Hematopoietic multipotent progenitor cell (in vitro differentiated cells): ENCODE data around the gene AHCYL1. TPM values are rescaled to one million over a fixed set of nuclear protein-coding genes. Genes with fewer than 3 reads are reported as not detected.
"Not testable (repeated sequence)": the region's sequence is repeated elsewhere in the genome, so short reads cannot be mapped to it uniquely, and the experiment has no call there.

Experiments used
- DNase-seq, 3 donors: peaks; one replicate each; pipeline ENCODE4 v3.0.0-alpha.2; 2011 to 2015; ENCODE audit warnings: low read depth in 2 of 3, low spot score in 2 of 3
- total RNA-seq: library from RNA; depleted of rRNA; stranded (reverse); fragments of >200 nt; gene quantifications from one replicate; pipeline ENCODE4 v1.2.3, GENCODE V29; 2012

AHCYL1 gene
- total RNA-seq, 1 donor = 39.3 TPM

GRCh38 chr1:109996476-109996875 is 11.9 kb downstream of the AHCYL1 start:
- DNase-seq = no peak

GRCh38 chr1:109997204-109997866 is 12.8 kb downstream of the AHCYL1 start:
- DNase-seq = no peak

DNA sequence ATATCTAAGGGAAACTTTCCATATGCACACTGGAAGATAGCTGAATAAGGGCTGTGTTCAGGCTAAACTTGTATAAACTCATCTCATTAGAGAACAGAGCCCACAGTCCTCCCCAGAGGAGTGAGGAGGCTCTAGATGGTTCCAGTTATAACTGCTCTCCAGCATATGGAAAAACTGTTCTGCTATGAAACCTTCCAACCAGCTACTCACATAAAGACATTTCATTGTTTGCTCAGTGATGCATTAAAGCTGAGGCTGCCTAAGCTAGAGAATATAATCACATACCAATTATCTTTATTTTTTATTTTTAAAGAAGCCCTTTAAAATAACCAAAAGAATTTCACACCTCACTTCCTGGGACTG is 13.3 kb downstream of the AHCYL1 start:
- no peak for DNase-seq

DNA sequence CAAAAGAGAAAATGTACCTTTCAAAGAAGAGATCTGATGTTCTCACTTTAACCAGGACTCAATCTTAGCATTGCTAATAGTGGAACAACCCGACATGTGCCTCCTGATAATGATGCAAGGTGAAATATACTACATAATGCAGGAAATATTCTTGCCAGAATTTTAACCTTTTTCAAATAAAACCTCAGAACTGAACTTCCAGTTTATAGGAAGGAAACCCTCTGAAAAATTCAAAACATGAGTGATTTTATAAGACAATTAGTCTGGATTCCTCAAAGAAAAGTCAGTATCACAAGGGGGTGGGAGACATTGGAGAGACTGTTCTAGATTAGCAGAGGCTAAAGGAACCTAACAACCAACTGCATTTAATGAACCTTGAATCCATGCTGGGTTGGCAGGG is 18.1 kb downstream of the AHCYL1 start:
- DNase-seq = no peak

DNA sequence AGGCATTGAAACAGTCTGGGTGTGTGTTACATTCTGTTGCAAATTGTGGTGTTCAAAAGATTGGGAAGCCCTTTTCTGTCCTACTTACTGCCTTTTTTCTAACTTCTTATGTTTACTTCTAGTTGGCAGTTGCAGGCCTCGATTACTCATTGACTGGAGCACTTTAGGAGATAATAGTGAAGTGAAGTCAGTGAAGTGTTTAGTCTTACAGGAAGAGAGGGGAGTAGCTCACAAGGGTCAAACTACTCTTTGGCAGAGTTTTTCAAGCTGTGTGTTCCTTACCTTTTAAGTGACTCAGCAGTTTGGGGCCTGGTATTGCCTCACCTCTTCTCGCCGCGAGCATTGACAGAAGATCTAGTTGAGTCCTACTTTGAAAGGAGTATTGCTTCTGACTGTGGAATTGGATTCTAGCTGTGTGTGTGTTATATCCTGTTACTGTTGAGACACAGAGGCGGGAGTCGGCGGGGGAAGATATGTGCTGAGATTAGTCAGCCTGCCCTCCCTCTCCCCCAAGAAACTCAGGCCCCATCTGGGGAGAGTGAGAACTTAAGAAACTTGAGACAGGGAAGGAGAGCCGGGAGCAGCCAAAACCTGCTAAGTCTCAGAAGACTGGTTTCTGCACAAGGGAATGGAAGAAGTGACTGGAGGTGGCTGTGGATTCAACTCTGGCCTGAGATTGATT is 19.3 kb downstream of the AHCYL1 start:
- DNase-seq = peak in 2 of 3 donors; percentile 30 to 42

GRCh38 chr1:110004583-110004982 is 20.0 kb downstream of the AHCYL1 start:
- DNase-seq = no peak

GRCh38 chr1:110005971-110006370 is 21.4 kb downstream of the AHCYL1 start:
- no peak for DNase-seq

- no peak for DNase-seq
Measured at GRCh38 chr1:110006516-110006915, 22.0 kb downstream of the AHCYL1 start.

- no peak for DNase-seq
Measured at GRCh38 chr1:110007046-110007830, 22.7 kb downstream of the AHCYL1 start.

DNA sequence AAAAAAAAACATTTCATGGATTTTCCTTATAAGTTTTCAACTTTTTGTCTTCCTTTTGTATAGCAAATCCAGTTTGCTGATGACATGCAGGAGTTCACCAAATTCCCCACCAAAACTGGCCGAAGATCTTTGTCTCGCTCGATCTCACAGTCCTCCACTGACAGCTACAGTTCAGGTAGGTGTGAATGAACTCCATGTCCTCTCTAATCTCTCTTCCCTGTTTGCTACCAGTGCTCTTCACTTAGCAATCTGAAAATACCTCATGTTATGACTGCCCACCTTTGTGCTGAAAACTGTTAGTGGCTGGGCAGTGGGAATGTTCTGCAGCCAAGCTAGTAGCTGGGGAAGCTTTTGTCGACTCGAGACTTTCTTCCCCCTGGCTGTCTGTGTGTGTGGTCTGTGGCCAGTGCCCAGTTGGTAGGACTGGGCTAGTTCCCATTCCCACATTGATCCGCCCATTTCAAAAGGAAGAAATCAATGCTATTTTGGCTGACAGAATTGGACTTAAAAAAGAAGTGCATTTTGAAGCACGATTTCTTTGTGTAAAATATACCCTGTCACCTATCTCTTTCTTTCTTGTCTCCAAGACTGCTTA is 24.5 kb downstream of the AHCYL1 start:
- no peak for DNase-seq

GRCh38 chr1:110011527-110012041 is 27.0 kb downstream of the AHCYL1 start:
- peak in 2 of 3 donors; percentile 55 to 72 for DNase-seq

DNA sequence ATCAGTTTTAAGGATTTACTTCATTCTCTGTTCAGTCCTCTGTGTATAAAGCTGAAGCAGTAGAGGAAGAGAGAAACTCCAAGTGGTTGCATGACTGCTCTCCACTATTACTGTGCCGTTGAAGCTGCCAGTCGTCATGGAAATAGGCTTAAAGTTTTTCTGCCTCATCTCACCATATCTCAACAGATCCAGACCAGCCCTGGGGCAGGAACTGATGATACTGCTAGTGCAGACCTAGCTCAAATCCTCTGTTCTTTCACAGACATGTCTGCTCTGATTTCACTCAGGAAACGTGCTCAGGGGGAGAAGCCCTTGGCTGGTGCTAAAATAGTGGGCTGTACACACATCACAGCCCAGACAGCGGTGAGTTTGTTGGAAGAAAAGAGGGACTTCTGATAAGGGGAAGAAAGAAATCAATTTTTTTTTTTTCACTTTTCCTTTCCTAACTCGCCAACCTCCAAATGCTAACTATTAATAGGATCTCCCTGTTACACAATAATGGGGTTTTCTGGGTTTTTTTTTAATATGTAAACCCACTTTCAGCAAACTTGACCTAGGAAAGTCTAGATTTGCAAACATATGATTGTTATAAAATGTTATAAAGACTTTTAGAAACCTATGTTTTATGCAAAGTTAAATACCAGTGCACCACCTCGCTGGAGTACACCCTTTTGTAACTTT is 27.7 kb downstream of the AHCYL1 start:
- no peak for DNase-seq

- DNase-seq = no peak
Measured at GRCh38 chr1:110017792-110018191, 33.2 kb downstream of the AHCYL1 start.

DNA sequence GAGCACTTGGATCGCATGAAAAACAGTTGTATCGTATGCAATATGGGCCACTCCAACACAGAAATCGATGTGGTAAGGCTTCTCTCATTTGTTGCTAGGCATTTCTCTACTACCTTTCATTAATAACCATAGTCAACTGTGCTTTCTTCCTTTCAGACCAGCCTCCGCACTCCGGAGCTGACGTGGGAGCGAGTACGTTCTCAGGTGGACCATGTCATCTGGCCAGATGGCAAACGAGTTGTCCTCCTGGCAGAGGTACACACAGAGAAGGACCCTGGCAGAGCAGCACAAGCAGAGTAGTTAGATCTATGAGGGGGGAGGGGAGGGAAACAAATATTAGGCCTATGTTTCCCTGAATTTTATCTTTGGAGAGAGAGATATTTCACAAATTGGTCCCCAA is 33.8 kb downstream of the AHCYL1 start:
- DNase-seq = no peak

- DNase-seq = no peak
Measured at GRCh38 chr1:110019770-110020169, 35.2 kb downstream of the AHCYL1 start.

- no peak for DNase-seq
Measured at GRCh38 chr1:110021285-110021684, 36.7 kb downstream of the AHCYL1 start.

DNA sequence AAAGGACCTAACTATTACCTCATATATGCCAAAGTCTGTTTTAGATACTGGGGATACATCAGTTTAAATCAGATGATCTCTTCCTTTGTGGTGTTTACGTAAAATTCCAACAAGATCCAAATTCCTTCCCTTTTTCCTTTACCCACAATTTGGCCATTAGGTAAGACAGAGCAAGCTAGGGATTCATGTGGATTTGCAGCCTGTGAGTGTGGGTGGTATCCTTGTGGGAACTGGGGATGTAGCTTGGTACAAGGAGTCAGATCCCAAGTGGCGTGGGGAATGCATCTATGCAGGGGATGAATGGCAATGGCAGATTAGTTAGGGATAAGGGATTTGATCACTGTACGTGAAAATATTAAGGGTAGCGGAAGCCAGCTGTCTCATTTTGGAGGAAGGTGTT is 40.0 kb downstream of the AHCYL1 start:
- no peak for DNase-seq

DNA sequence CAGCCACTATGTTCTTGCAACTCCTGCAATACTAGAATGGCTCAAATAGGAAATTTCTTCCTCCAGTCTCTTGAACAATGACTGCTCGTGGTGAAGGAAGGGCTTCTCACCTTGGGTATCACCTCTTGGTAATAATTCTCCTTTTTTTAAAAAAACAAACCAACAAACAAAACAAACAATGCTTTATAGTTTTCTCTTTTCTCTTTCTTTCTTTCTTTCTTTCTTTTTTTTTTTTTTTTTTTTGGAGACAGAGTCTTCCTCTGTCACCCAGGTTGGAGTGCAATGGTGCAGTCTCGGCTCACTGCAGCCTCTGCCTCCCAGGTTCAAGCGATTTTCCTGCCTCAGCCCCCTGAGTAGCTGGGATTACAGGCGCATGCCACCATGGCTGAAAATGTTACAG is 46.1 kb downstream of the AHCYL1 start:
- not testable (repeated sequence) for DNase-seq

DNA sequence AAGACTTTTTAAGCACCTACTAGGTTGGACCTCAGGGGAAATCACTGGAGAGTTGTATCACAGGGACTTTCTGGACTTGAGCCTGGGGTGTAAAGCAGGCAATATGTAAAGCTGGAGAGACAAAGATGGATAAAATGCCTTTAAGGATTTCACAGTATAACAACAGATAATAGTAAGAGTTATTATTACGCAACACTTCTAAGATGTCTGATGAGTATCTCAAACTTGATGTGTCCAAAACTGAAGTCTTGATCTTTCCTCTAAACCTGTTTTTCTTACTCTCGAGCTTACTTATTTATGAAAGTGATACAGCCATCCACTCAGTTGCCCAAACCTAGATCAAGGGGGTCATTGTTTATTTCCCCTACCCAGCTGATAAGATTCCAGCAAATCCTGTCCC is 47.8 kb downstream of the AHCYL1 start:
- no peak for DNase-seq

- DNase-seq = no peak
Measured at GRCh38 chr1:110033421-110033820, 48.9 kb downstream of the AHCYL1 start.

GRCh38 chr1:110034040-110034450 is 49.5 kb downstream of the AHCYL1 start:
- DNase-seq = no peak
